Right lobe of liver (tissue), 6 donors: ENCODE data around the gene SMIM5. TPM values are rescaled to one million over a fixed set of nuclear protein-coding genes. Genes with fewer than 3 reads are reported as not detected.
A peak's percentile ranks its signal among the peaks of the same experiment; 100 is the strongest.

Experiments
- ATAC-seq, 4 donors: fragments of 200-7000 bp; cut with Tn5 transposase; one replicate each; pipeline ENCODE4 v1.9.1; 2020; ENCODE audit warnings: mild to moderate bottlenecking in 4 of 4, moderate library complexity in 4 of 4
- DNase-seq, 3 donors: peaks; one replicate each; pipeline ENCODE4 v3.0.0-alpha.2; 2020
- H3K27ac ChIP-seq, 3 donors: fragments of 200-600 bp; one replicate each; pipeline ENCODE4 v1.8.0; 2022
- H3K27me3 ChIP-seq, 2 donors: fragments of 200-600 bp; one replicate each; pipeline ENCODE4 v1.8.0; 2022
- H3K36me3 ChIP-seq, 4 donors: fragments of 200-600 bp; sonication (generic) in 1 of 4; one replicate each; pipeline versions ENCODE4 v1.5.1 to v1.8.0; 2017 to 2022; ENCODE audit warnings: control low read depth in 1 of 4
- H3K4me1 ChIP-seq, 4 donors: fragments of 200-600 bp; sonication (generic) in 1 of 4; one replicate each; pipeline versions ENCODE4 v1.5.1 to v1.8.0; 2017 to 2022; ENCODE audit warnings: control low read depth in 1 of 4
- H3K4me3 ChIP-seq, 3 donors: fragments of 200-600 bp; one replicate each; pipeline ENCODE4 v1.8.0; 2022
- H3K9me3 ChIP-seq, 4 donors: fragments of 200-600 bp; sonication (generic) in 1 of 4; one replicate each; pipeline versions ENCODE4 v1.5.1 to v1.8.0; 2017 to 2022; ENCODE audit warnings: control low read depth in 1 of 4
- POLR2A ChIP-seq: fragments of 450-650 bp; IDR thresholded peaks from one replicate; pipeline ENCODE4 v1.6.1; 2017; ENCODE audit warnings: antibody characterized with exemption, mild to moderate bottlenecking
- WGBS: methylation state at CpG from one replicate; pipeline ENCODE4 v1.1.6; 2018; ENCODE audit warnings: low coverage, low lambda C conversion rate; ENCODE audit not compliant: insufficient coverage; ENCODE audit errors: missing lambda C conversion rate; 5-methylcytosine and 5-hydroxymethylcytosine counted together
- intact Hi-C, 2 donors: fragments of 100-400 bp; cut with DNase I; formaldehyde crosslinking; loops; one replicate each; pipeline versions ENCODE4 v1.11.2 to v1.14.1; 2022
- total RNA-seq, 6 experiments: library from RNA; depleted of rRNA in 2 of 6; stranded (reverse); fragments of >200 nt in 2 of 6; fragmentation: NEBNext Ultra II Directional in 3 of 6; extraction: Animal tissue kit (Norgen Biotek cat#: 25700) in 3 of 6; gene quantifications; one replicate each; pipeline versions ENCODE4 v1.1.0 to v1.2.4, GENCODE V29; 2016 to 2023
- TF ChIP-seq, protein P1 (sequence below), 4 donors: fragments of 200-600 bp in 3 of 4; fragments of 450-650 bp in 1 of 4; IDR thresholded peaks; one replicate each; pipeline versions ENCODE4 v1.5.1 to v1.8.0; 2016 to 2022; ENCODE audit warnings: antibody characterized with exemption in 4 of 4, mild to moderate bottlenecking in 2 of 4
- donor health status: DM: no; HTN: yes; CAD: no.
- donor health status: DM: no; HTN: no; CAD: no.
- donor health status: DM: no; HTN: no; CAD: no.
- donor health status: DM: no; HTN: yes; CAD: no.
- donor health status: DM: no; HTN: yes; CAD: no.

Gene SMIM5
- total RNA-seq, 6 experiments from 2014 or later = 0.06 to 0.78 (median 0.29) TPM; not detected in 1

GRCh38 chr17:75607086-75607485 lies 26.1 kb upstream of the SMIM5 start:
- H3K4me3 ChIP-seq = no peak overlapping the region
- TF ChIP-seq, protein P1, sequence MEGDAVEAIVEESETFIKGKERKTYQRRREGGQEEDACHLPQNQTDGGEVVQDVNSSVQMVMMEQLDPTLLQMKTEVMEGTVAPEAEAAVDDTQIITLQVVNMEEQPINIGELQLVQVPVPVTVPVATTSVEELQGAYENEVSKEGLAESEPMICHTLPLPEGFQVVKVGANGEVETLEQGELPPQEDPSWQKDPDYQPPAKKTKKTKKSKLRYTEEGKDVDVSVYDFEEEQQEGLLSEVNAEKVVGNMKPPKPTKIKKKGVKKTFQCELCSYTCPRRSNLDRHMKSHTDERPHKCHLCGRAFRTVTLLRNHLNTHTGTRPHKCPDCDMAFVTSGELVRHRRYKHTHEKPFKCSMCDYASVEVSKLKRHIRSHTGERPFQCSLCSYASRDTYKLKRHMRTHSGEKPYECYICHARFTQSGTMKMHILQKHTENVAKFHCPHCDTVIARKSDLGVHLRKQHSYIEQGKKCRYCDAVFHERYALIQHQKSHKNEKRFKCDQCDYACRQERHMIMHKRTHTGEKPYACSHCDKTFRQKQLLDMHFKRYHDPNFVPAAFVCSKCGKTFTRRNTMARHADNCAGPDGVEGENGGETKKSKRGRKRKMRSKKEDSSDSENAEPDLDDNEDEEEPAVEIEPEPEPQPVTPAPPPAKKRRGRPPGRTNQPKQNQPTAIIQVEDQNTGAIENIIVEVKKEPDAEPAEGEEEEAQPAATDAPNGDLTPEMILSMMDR (IDR thresholded peaks at IDR 0.05) = no peak
- TF ChIP-seq POLR2A = no peak
- intact Hi-C loops = no loop called here
- H3K4me1 ChIP-seq = peaks cover 0 to 12% (median 4%) of the 10 kb centered on the region in 4 donors
- WGBS = 72% methylated on average over 4 of the region's 5 CpGs
- H3K9me3 ChIP-seq = no peaks in the 10 kb centered on the region
- H3K27ac ChIP-seq = no peak overlapping the region
- no peaks in the 10 kb centered on the region for H3K36me3 ChIP-seq
- no peak for ATAC-seq
- no peaks in the 10 kb centered on the region for H3K27me3 ChIP-seq
- DNase-seq = no peak

- Histone ChIP-seq H3K4me3 (peak overlapping the region in 2 of 3 donors; percentile 21 to 25), H3K4me1 (peaks cover 0 to 12% (median 4%) of the 10 kb centered on the region in 4 donors), H3K27me3 (no peaks in the 10 kb centered on the region), H3K9me3 (no peaks in the 10 kb centered on the region), H3K27ac (no peak overlapping the region), H3K36me3 (peaks cover 0 to 6% (median 0%) of the 10 kb centered on the region in 4 donors)
- intact Hi-C loops = no loop called here
- DNase-seq = peak in 1 of 3 donors; percentile 51
- WGBS = 62% methylated on average over 7 of the region's 25 CpGs
- ATAC-seq = peak; percentile 63 to 82 (median 73)
- TF ChIP-seq, protein P1 (IDR thresholded peaks at IDR 0.05) = no peak
- peak; percentile 39 for TF ChIP-seq POLR2A
These were observed 22.9 kb upstream of the SMIM5 start for GRCh38 chr17:75610103-75610984.

DNA sequence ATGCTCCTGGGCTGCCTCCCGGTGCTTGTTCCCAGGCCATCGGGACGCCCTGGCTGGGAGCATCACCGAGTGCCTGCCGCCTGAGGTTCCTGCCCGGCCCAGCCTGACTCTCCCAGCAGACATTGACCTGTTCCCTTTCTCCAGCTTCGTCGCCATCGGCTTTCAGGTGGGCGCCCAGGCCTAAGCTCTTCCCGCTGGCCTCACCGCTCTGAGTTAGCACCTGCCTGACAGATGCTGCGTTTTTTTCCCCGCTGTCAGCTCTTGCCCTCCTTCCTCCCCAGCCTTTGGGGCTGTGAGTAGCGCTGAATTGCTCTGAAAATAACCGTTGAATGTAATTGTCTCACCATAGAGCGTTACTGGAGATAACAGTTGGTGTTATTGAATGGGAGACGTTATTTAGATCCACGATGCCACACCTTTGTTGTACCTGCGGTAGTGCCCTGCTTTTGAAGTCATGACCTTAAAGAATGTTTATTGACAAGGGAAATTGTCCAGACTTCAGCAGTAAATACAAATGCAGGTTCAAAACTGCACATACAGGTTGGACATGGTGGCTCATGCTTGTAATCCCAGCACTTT lies 21.3 kb upstream of the SMIM5 start:
- ATAC-seq = no peak
- no peaks in the 10 kb centered on the region for H3K9me3 ChIP-seq
- no peaks in the 10 kb centered on the region for H3K27me3 ChIP-seq
- no peak overlapping the region for H3K4me3 ChIP-seq
- H3K27ac ChIP-seq = no peak overlapping the region
- TF ChIP-seq, protein P1 (IDR thresholded peaks at IDR 0.05) = no peak
- no peak for TF ChIP-seq POLR2A
- peaks cover 0 to 12% (median 4%) of the 10 kb centered on the region in 4 donors for H3K4me1 ChIP-seq
- 88% methylated on average over 7 of the region's 20 CpGs for WGBS
- peaks cover 0 to 6% (median 0%) of the 10 kb centered on the region in 4 donors for H3K36me3 ChIP-seq
- intact Hi-C loops = no loop called here
- no peak for DNase-seq

DNA sequence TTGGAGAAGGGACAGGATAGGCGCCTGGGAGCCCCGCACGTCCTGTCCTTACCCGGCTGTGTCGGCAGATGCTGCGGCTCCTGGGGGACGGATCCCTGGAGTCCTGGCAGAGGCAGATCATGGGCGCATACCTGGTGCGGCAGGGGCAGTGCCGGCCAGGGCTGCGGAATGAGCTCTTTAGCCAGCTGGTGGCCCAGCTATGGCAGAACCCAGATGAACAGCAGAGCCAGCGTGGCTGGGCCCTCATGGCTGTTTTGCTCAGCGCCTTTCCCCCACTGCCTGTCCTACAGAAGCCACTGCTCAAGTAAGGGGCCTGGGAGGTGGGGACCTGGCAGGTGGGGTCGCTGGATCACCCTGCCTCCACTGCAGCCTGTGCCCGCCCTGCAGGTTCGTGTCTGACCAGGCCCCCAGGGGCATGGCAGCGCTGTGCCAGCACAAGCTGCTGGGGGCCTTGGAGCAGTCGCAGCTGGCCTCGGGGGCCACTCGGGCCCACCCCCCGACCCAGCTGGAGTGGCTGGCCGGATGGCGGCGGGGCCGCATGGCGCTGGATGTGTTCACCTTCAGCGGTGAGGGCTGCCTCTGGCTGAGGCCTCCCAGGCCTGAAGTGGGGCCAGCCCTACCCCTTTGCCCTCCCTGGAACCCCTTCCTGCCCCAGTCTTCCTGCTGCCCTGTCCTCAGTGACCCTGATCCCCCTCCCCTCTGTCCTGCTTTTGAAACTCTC lies 20.2 kb upstream of the SMIM5 start:
- intact Hi-C loops = no loop called here
- no peaks in the 10 kb centered on the region for H3K27me3 ChIP-seq
- no peak for TF ChIP-seq POLR2A
- TF ChIP-seq, protein P1 (IDR thresholded peaks at IDR 0.05) = no peak
- no peaks in the 10 kb centered on the region for H3K9me3 ChIP-seq
- WGBS = 60% methylated on average over 1 of the region's 27 CpGs
- H3K36me3 ChIP-seq = peaks cover 0 to 8% (median 0%) of the 10 kb centered on the region in 4 donors
- ATAC-seq (no peak), DNase-seq (no peak)
- peaks cover 0 to 12% (median 4%) of the 10 kb centered on the region in 4 donors for H3K4me1 ChIP-seq
- H3K27ac ChIP-seq = no peak overlapping the region
- no peak overlapping the region for H3K4me3 ChIP-seq
